HepG2 (cell line): ENCODE results near the gene TBX10. TPM values are rescaled to one million over a fixed set of nuclear protein-coding genes. Genes with fewer than 3 reads are reported as not detected.

ENCODE experiments used
- FOXO1 ChIP-seq: sonication (generic); formaldehyde crosslinking; IDR thresholded peaks from 2 replicates; pipeline ENCODE4 v1.4.0; 2020; ENCODE audit warnings: missing genetic modification reagents
- GLI4 ChIP-seq: sonication (generic); formaldehyde crosslinking; IDR thresholded peaks from 2 replicates; pipeline ENCODE4 v1.5.1; 2020; ENCODE audit warnings: missing genetic modification reagents, mild to moderate bottlenecking, moderate library complexity, borderline replicate concordance
- HHEX ChIP-seq: IDR thresholded peaks from 2 replicates; pipeline ENCODE4 v1.6.1; 2016; ENCODE audit warnings: control low read depth
- HOXA3 ChIP-seq: sonication (generic); formaldehyde crosslinking; IDR thresholded peaks from 2 replicates; pipeline ENCODE4 v1.5.0; 2020; ENCODE audit warnings: missing genetic modification reagents
- JUN ChIP-seq: sonication (generic); formaldehyde crosslinking; IDR thresholded peaks from 2 replicates; pipeline ENCODE4 v1.4.0; 2020; ENCODE audit warnings: mild to moderate bottlenecking, missing genetic modification reagents
- KDM4B ChIP-seq: sonication (generic); formaldehyde crosslinking; IDR thresholded peaks from 2 replicates; pipeline ENCODE4 v1.4.0; 2020; ENCODE audit warnings: missing genetic modification reagents
- PPARG ChIP-seq: conservative IDR thresholded peaks from 2 replicates; pipeline ENCODE4 v1.6.1; 2016; ENCODE audit warnings: missing biosample characterization, missing genetic modification reagents
- RFXAP ChIP-seq: sonication (generic); formaldehyde crosslinking; IDR thresholded peaks from 2 replicates; pipeline ENCODE4 v1.4.0; 2020; ENCODE audit warnings: missing genetic modification reagents, borderline replicate concordance
- SSRP1 ChIP-seq: IDR thresholded peaks from 2 replicates; pipeline ENCODE4 v1.6.1; 2016; ENCODE audit warnings: control low read depth
- ZFP90 ChIP-seq: sonication (generic); formaldehyde crosslinking; IDR thresholded peaks from 2 replicates; pipeline ENCODE4 v1.8.0; 2022; ENCODE audit warnings: missing genetic modification reagents, mild to moderate bottlenecking, inconsistent platforms, borderline replicate concordance
- ZNF225 ChIP-seq: sonication (generic); formaldehyde crosslinking; IDR thresholded peaks from 2 replicates; pipeline ENCODE4 v1.4.0; 2020; ENCODE audit warnings: mild to moderate bottlenecking, missing genetic modification reagents
- ZNF30 ChIP-seq: sonication (generic); formaldehyde crosslinking; IDR thresholded peaks from 2 replicates; pipeline ENCODE4 v1.5.0; 2020; ENCODE audit warnings: mild to moderate bottlenecking, missing genetic modification reagents
- ZNF333 ChIP-seq: sonication (generic); formaldehyde crosslinking; IDR thresholded peaks from 2 replicates; pipeline ENCODE4 v1.4.0; 2020; ENCODE audit warnings: mild to moderate bottlenecking, missing genetic modification reagents, borderline replicate concordance
- ZNF354B ChIP-seq: sonication (generic); formaldehyde crosslinking; IDR thresholded peaks from 2 replicates; pipeline ENCODE4 v1.8.0; 2022; ENCODE audit warnings: mild to moderate bottlenecking, missing genetic modification reagents
- ZNF530 ChIP-seq: sonication (generic); formaldehyde crosslinking; IDR thresholded peaks from 2 replicates; pipeline ENCODE4 v1.5.0; 2020; ENCODE audit warnings: low read depth, mild to moderate bottlenecking, missing genetic modification reagents
- ZNF652 ChIP-seq: IDR thresholded peaks from 2 replicates; pipeline ENCODE4 v1.6.1; 2016; ENCODE audit warnings: low read depth, borderline replicate concordance
- ZNF788 ChIP-seq: sonication (generic); formaldehyde crosslinking; IDR thresholded peaks from 2 replicates; pipeline ENCODE4 v1.5.0; 2020; ENCODE audit warnings: mild to moderate bottlenecking, missing genetic modification reagents, borderline replicate concordance
- polyA plus RNA-seq, 8 experiments: library from polyadenylated mRNA; depleted of rRNA in 3 of 8; stranded (reverse) in 7 of 8; unstranded in 1 of 8; fragments of >200 nt; fragmentation: Illumina TruSeq in 4 of 8; extraction: Trizol in 4 of 8; gene quantifications; 2 replicates each; pipeline versions ENCODE4 v1.2.1 to v1.2.3, GENCODE V29; 2011 to 2016; ENCODE audit warnings: low read depth in 4 of 8, missing spikeins in 1 of 8, mixed read lengths in 1 of 8; ENCODE audit not compliant: insufficient read depth in 1 of 8
- total RNA-seq, 5 experiments: library from RNA; depleted of rRNA; stranded (reverse); fragments of >200 nt; fragmentation: Illumina TruSeq; extraction: Trizol; gene quantifications; 2 replicates each; pipeline ENCODE4 v1.2.3, GENCODE V29; 2016; ENCODE audit warnings: low read depth in 1 of 5
- TF ChIP-seq, protein P1 (sequence below): sonication (generic); formaldehyde crosslinking; IDR thresholded peaks from 2 replicates; pipeline ENCODE4 v1.5.0; 2020; ENCODE audit warnings: missing genetic modification reagents
- TF ChIP-seq, protein P2 (sequence below): sonication (generic); formaldehyde crosslinking; IDR thresholded peaks from 2 replicates; pipeline ENCODE4 v1.8.1; 2022; ENCODE audit warnings: mild to moderate bottlenecking, missing genetic modification reagents
- TF ChIP-seq, protein P3 (sequence below): sonication (generic); formaldehyde crosslinking; IDR thresholded peaks from 2 replicates; pipeline ENCODE4 v1.4.0; 2020; ENCODE audit warnings: missing genetic modification reagents, borderline replicate concordance

Gene TBX10
- total and polyA plus RNA-seq, 2 of the 13 experiments (the other 11 are each of a cell fraction or from before 2014, with no cell fraction given) = 0.27 to 1.7 TPM

DNA sequence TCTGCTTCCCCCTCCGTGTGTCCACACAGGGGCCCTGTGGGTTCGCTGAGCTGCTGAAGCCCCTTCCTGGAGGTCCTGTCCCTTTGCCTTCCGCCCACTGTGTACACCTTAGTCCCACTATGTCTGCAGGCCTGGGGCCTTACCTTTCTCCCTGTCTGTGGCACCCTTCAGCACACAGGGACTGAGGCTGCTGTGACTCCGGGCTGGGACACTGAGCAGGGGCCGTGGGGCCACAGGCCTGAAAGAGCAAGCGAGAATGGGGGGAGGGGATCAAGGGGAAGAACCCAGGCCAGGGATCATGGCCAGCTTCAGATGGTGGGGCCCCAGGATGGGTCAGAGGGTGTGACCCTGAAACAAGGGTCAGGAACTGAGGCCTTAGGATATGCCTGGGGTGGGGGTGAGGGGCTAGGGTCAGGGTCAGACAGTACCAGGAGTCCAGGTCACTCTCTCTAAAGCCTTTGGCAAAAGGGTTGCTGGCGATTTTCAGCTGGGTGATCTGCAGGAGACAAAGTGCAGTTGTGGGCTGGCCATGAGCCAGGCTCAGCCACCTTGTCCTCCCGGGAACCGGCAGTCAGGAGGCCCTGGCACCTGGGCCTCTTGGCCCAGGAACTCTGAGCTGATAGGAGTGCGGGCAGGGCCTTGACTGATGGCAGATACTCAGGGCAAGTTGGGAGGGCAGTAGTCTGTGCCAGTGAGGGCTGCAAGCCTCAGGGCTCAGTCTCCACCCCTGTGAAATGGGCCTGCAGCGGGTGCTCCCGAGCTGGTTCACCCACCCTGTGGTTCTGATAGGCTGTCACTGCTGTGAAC, 7.2 kb downstream of the TBX10 start (continued):
- 0 out of 2 replicates have a peak, but pooled peaks have one; percentile 17 for TF ChIP-seq PPARG (CRISPR knock-in tag)
- no peak for TF ChIP-seq ZNF354B (CRISPR knock-in tag)
- TF ChIP-seq, protein P1, sequence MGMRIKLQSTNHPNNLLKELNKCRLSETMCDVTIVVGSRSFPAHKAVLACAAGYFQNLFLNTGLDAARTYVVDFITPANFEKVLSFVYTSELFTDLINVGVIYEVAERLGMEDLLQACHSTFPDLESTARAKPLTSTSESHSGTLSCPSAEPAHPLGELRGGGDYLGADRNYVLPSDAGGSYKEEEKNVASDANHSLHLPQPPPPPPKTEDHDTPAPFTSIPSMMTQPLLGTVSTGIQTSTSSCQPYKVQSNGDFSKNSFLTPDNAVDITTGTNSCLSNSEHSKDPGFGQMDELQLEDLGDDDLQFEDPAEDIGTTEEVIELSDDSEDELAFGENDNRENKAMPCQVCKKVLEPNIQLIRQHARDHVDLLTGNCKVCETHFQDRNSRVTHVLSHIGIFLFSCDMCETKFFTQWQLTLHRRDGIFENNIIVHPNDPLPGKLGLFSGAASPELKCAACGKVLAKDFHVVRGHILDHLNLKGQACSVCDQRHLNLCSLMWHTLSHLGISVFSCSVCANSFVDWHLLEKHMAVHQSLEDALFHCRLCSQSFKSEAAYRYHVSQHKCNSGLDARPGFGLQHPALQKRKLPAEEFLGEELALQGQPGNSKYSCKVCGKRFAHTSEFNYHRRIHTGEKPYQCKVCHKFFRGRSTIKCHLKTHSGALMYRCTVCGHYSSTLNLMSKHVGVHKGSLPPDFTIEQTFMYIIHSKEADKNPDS (CRISPR knock-in tag) = no peak
- TF ChIP-seq ZNF530 (CRISPR knock-in tag) = no peak
- TF ChIP-seq RFXAP = no peak
- TF ChIP-seq ZNF225 (CRISPR knock-in tag) = no peak; the same call in 1 of the 2 replicates
- no peak for TF ChIP-seq KDM4B
- peak; percentile 68; the same call in 1 of the 2 replicates for TF ChIP-seq HOXA3
- TF ChIP-seq FOXO1 = no peak
- TF ChIP-seq JUN (CRISPR knock-in tag) = no peak
- no peak for TF ChIP-seq ZNF652 (CRISPR knock-in tag)
- TF ChIP-seq ZNF30 = no peak
- TF ChIP-seq ZNF788 (CRISPR knock-in tag) = peak; percentile 72; the same call in 1 of the 2 replicates
- TF ChIP-seq, protein P2, sequence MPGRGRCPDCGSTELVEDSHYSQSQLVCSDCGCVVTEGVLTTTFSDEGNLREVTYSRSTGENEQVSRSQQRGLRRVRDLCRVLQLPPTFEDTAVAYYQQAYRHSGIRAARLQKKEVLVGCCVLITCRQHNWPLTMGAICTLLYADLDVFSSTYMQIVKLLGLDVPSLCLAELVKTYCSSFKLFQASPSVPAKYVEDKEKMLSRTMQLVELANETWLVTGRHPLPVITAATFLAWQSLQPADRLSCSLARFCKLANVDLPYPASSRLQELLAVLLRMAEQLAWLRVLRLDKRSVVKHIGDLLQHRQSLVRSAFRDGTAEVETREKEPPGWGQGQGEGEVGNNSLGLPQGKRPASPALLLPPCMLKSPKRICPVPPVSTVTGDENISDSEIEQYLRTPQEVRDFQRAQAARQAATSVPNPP (CRISPR knock-in tag) = peak; percentile 54; the same call in 1 of the 2 replicates
- TF ChIP-seq SSRP1 (CRISPR knock-in tag) = no peak
- no peak for TF ChIP-seq GLI4 (CRISPR knock-in tag)
- no peak for TF ChIP-seq ZNF333 (CRISPR knock-in tag)
- TF ChIP-seq ZFP90 = no peak
- TF ChIP-seq, protein P3, sequence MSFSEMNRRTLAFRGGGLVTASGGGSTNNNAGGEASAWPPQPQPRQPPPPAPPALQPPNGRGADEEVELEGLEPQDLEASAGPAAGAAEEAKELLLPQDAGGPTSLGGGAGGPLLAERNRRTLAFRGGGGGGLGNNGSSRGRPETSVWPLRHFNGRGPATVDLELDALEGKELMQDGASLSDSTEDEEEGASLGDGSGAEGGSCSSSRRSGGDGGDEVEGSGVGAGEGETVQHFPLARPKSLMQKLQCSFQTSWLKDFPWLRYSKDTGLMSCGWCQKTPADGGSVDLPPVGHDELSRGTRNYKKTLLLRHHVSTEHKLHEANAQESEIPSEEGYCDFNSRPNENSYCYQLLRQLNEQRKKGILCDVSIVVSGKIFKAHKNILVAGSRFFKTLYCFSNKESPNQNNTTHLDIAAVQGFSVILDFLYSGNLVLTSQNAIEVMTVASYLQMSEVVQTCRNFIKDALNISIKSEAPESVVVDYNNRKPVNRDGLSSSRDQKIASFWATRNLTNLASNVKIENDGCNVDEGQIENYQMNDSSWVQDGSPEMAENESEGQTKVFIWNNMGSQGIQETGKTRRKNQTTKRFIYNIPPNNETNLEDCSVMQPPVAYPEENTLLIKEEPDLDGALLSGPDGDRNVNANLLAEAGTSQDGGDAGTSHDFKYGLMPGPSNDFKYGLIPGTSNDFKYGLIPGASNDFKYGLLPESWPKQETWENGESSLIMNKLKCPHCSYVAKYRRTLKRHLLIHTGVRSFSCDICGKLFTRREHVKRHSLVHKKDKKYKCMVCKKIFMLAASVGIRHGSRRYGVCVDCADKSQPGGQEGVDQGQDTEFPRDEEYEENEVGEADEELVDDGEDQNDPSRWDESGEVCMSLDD (CRISPR knock-in tag) = peak; percentile 46; the same call in 1 of the 2 replicates
- no peak for TF ChIP-seq HHEX (CRISPR knock-in tag)
